ENCODE measurements around the gene FBF1. TPM values are rescaled to one million over a fixed set of nuclear protein-coding genes. Genes with fewer than 3 reads are reported as not detected.

FBF1 gene
- polyA plus RNA-seq, 1 experiment, result 2.5 TPM

DNA sequence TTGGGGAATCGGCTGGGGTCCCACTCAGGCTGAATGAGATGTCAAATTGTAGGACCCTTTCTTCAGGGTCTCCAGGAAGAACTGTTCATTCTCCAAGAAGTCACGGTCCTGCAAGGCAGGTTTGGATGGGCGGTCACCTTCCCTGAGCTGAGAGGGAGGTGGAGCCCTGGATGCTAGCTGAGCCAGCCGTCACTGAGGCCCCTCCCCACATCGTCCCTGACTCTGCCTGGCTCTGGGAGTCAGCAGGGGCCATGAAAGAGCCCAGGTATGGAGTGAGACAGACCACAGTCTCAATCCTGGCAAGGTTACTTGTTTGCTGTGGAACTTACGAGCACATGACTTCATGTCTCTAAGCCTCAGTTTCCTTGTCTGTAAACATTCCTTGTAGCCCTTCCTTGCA, 30.1 kb downstream of the FBF1 start:
- no peak for DNase-seq (ENCODE audit: low read depth, low spot score)
- CTCF ChIA-PET, result interaction anchor here (0.9 kb wide), 1 partner anchor 95 kb away, joined by 3 read pairs; no protein-coding TSS in a partner anchor
- H3K9me3 ChIP-seq (ENCODE audit: control insufficient read depth, insufficient read depth, low read length), result no peaks in the 10 kb centered on the region
- H3K27me3 ChIP-seq (ENCODE audit: control insufficient read depth, insufficient read depth, low read length), result no peaks in the 10 kb centered on the region
- TF ChIP-seq, protein P1, sequence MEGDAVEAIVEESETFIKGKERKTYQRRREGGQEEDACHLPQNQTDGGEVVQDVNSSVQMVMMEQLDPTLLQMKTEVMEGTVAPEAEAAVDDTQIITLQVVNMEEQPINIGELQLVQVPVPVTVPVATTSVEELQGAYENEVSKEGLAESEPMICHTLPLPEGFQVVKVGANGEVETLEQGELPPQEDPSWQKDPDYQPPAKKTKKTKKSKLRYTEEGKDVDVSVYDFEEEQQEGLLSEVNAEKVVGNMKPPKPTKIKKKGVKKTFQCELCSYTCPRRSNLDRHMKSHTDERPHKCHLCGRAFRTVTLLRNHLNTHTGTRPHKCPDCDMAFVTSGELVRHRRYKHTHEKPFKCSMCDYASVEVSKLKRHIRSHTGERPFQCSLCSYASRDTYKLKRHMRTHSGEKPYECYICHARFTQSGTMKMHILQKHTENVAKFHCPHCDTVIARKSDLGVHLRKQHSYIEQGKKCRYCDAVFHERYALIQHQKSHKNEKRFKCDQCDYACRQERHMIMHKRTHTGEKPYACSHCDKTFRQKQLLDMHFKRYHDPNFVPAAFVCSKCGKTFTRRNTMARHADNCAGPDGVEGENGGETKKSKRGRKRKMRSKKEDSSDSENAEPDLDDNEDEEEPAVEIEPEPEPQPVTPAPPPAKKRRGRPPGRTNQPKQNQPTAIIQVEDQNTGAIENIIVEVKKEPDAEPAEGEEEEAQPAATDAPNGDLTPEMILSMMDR (IDR thresholded peaks at IDR 0.05; ENCODE audit: low read depth, low read length), result no peak
- no peak overlapping the region for H3K27ac ChIP-seq (ENCODE audit: low read depth, low read length)
- POLR2A ChIA-PET, result interaction anchor here (1.6 kb wide), 1 partner anchor 30 kb away, joined by 4 read pairs; the partner anchor contains the start of gene FBF1
- no peak overlapping the region for H3K4me3 ChIP-seq (ENCODE audit: low read depth, low read length)

DNA sequence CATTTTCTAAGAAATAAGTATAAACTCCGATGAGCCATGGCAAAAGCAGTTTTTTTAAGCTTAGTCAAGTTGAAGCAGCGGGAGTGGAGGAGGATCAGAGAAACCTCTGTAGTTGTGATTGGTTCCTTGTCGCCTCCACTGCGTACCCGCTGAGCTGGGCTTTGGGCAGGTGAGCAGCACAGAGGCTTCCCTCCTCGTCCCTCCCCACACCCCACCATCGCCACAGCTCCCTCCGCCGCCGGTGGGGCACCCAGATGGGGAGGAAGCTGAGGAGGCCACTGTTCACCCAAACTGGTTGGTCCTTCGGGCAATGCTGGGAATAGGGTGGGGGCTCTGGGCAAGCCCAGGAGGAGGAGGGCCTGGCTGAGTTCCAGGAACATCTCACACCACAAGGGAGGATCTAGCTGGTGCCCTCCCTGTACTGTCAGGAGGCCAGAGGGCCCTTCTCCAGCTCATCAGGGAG, 31.0 kb downstream of the FBF1 start:
- Histone ChIP-seq H3K9me3 (ENCODE audit: control insufficient read depth, insufficient read depth, low read length) (no peaks in the 10 kb centered on the region), H3K4me3 (ENCODE audit: low read depth, low read length) (no peak overlapping the region), H3K27me3 (ENCODE audit: control insufficient read depth, insufficient read depth, low read length) (no peaks in the 10 kb centered on the region), H3K27ac (ENCODE audit: low read depth, low read length) (no peak overlapping the region)
- DNase-seq (ENCODE audit: low read depth, low spot score), result no peak
- POLR2A ChIA-PET, result interaction anchor here (1.0 kb wide), 1 partner anchor 130 kb away, joined by 3 read pairs; no protein-coding TSS in a partner anchor
- TF ChIP-seq, protein P1 (IDR thresholded peaks at IDR 0.05; ENCODE audit: low read depth, low read length), result no peak
- CTCF ChIA-PET, result interaction anchor here (0.7 to 1.5 kb wide), 3 partner anchors 18 to 104 kb away, joined by 3 to 5 read pairs (median 4); no protein-coding TSS in a partner anchor

GRCh38 chr17:75909051-75909811, 31.6 kb downstream of the FBF1 start:
- DNase-seq (ENCODE audit: low read depth, low spot score), result no peak
- H3K27ac ChIP-seq (ENCODE audit: low read depth, low read length), result no peak overlapping the region
- POLR2A ChIA-PET, result interaction anchor here (0.7 to 1.0 kb wide), 2 partner anchors 129 to 247 kb away, joined by 3 to 4 read pairs; no protein-coding TSS in a partner anchor
- no peaks in the 10 kb centered on the region; the same call in 1 of the 2 replicates for H3K9me3 ChIP-seq (ENCODE audit: control insufficient read depth, insufficient read depth, low read length)
- H3K4me3 ChIP-seq (ENCODE audit: low read depth, low read length), result no peak overlapping the region
- H3K27me3 ChIP-seq (ENCODE audit: control insufficient read depth, insufficient read depth, low read length), result no peaks in the 10 kb centered on the region
- CTCF ChIA-PET, result interaction anchor here (0.7 to 1.5 kb wide), 3 partner anchors 18 to 104 kb away, joined by 3 to 5 read pairs (median 4); no protein-coding TSS in a partner anchor
- TF ChIP-seq, protein P1 (IDR thresholded peaks at IDR 0.05; ENCODE audit: low read depth, low read length), result no peak

- POLR2A ChIA-PET, result no interaction called here
- Histone ChIP-seq H3K9me3 (ENCODE audit: control insufficient read depth, insufficient read depth, low read length) (no peaks in the 10 kb centered on the region; the same call in 1 of the 2 replicates), H3K4me3 (ENCODE audit: low read depth, low read length) (no peak overlapping the region), H3K27ac (ENCODE audit: low read depth, low read length) (no peak overlapping the region), H3K27me3 (ENCODE audit: control insufficient read depth, insufficient read depth, low read length) (no peaks in the 10 kb centered on the region)
- CTCF ChIA-PET, result interaction anchor here (0.7 kb wide), 1 partner anchor 96 kb away, joined by 5 read pairs; no protein-coding TSS in a partner anchor
- TF ChIP-seq, protein P1 (IDR thresholded peaks at IDR 0.05; ENCODE audit: low read depth, low read length), result no peak
- DNase-seq (ENCODE audit: low read depth, low spot score), result no peak
These were observed 32.6 kb downstream of the FBF1 start for GRCh38 chr17:75908201-75908600.
